ENCODE results near the gene GABRG3. TPM values are rescaled to one million over a fixed set of nuclear protein-coding genes. Genes with fewer than 3 reads are reported as not detected.

Gene GABRG3
- total RNA-seq, 4 donors from 2014 or later: 0.97 to 3.9 (median 3.6) TPM; not detected in 1

DNA sequence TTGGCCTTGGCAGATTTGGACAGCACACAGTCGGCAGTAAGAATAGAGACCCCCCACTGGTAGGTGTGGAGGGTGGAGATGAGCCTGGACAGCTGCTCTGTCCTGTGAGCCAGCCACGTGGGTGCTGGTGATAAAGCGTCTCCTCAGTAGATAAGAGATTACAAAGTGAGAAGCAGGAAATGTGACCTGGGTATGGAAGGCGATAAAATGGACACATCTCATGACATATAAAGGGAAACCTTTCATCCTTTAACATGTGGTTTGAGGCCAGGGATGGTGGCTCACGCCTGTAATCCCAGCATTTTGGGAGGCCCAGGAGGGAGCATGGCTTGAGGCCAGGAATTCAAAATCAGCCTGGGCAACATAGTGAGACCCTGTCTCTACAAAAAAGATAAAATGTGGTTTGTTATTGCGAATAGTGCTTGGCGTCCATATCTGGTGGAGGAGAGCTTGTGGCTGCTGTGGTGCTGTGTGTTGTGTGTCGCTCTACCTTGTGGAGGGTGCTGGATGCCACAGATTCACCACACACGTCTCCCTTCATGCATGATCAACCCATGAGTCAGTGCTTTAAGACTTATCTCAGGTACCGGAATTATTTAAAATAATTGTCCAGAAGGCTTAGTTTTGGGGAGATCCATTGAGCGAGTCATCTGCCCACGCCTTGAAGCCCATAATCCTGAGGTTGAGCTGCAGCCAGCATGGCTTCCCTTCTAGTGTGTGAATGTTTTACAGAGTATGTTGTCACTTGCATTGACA, 157.0 kb downstream of the GABRG3 start:
- H3K27ac ChIP-seq: no peak overlapping the region
- no peaks in the 10 kb centered on the region for H3K4me1 ChIP-seq
- DNase-seq (ENCODE audit: low spot score in 2 of 2): no peak
- H3K4me3 ChIP-seq: no peak overlapping the region
- 75% methylated on average over 12 of the region's 12 CpGs for WGBS
- no peaks in the 10 kb centered on the region for H3K36me3 ChIP-seq
- no peaks in the 10 kb centered on the region for H3K27me3 ChIP-seq
- H3K9me3 ChIP-seq: no peaks in the 10 kb centered on the region
- TF ChIP-seq POLR2AphosphoS5 (IDR thresholded peaks at IDR 0.05): no peak
- no peak for TF ChIP-seq EP300 (IDR thresholded peaks at IDR 0.05)
- no peak for TF ChIP-seq POLR2A (IDR thresholded peaks at IDR 0.05)
- TF ChIP-seq, protein P1, sequence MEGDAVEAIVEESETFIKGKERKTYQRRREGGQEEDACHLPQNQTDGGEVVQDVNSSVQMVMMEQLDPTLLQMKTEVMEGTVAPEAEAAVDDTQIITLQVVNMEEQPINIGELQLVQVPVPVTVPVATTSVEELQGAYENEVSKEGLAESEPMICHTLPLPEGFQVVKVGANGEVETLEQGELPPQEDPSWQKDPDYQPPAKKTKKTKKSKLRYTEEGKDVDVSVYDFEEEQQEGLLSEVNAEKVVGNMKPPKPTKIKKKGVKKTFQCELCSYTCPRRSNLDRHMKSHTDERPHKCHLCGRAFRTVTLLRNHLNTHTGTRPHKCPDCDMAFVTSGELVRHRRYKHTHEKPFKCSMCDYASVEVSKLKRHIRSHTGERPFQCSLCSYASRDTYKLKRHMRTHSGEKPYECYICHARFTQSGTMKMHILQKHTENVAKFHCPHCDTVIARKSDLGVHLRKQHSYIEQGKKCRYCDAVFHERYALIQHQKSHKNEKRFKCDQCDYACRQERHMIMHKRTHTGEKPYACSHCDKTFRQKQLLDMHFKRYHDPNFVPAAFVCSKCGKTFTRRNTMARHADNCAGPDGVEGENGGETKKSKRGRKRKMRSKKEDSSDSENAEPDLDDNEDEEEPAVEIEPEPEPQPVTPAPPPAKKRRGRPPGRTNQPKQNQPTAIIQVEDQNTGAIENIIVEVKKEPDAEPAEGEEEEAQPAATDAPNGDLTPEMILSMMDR (IDR thresholded peaks at IDR 0.05): no peak

DNA sequence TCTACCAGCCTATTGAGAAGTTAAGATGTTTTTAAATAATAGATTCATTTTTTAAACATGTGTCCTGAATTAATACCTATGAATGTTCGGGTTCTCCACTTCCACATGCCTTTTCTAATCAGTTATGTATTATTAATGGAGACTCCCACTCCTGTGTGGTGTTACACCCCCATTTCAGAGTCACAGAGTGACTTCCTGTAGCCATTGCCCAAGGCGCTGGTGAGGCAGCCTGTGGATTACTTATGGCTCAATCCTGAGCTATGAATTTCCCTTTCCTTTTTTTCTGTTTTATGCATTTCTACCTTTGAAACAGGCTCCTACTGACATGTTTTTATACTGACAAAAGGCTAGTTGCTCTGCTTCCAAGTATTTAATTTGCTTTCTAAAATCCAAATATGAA, 162.3 kb downstream of the GABRG3 start:
- no peak for DNase-seq (ENCODE audit: low spot score in 2 of 2)
- no peaks in the 10 kb centered on the region for H3K27me3 ChIP-seq
- H3K4me3 ChIP-seq: no peak overlapping the region
- WGBS: 59% methylated on average over 2 of the region's 2 CpGs
- H3K36me3 ChIP-seq: no peaks in the 10 kb centered on the region
- no peak overlapping the region for H3K27ac ChIP-seq
- no peaks in the 10 kb centered on the region for H3K9me3 ChIP-seq
- no peaks in the 10 kb centered on the region for H3K4me1 ChIP-seq
- TF ChIP-seq, protein P1 (IDR thresholded peaks at IDR 0.05): no peak
- TF ChIP-seq POLR2A (IDR thresholded peaks at IDR 0.05) (no peak), POLR2AphosphoS5 (IDR thresholded peaks at IDR 0.05) (no peak), EP300 (IDR thresholded peaks at IDR 0.05) (no peak)

DNA sequence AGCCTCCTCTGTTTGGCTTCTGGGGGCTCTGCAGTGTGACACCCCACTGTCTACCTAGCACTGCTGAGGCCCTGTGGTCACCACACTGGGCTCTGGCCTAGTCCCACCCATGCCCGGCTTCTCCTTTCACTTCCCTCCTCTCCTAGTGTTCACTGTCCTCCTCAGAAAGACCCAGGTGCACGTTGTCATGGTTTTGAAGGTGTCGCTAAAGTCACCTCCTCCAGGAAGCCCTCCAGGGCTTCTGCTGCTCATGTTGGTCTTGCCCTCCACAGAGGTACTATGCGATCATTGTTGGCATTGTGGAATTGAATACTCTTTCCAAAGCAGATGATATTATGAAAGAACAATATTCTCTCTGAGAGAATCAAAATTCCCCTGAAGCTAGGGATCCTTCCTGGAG, 163.5 kb downstream of the GABRG3 start:
- Histone ChIP-seq H3K4me3 (no peak overlapping the region), H3K27ac (no peak overlapping the region), H3K9me3 (no peaks in the 10 kb centered on the region), H3K4me1 (no peaks in the 10 kb centered on the region), H3K36me3 (no peaks in the 10 kb centered on the region), H3K27me3 (no peaks in the 10 kb centered on the region)
- no peak for TF ChIP-seq EP300 (IDR thresholded peaks at IDR 0.05)
- TF ChIP-seq, protein P1 (IDR thresholded peaks at IDR 0.05): no peak
- TF ChIP-seq POLR2A (IDR thresholded peaks at IDR 0.05): no peak
- 85% methylated on average over 4 of the region's 4 CpGs for WGBS
- no peak for DNase-seq (ENCODE audit: low spot score in 2 of 2)

DNA sequence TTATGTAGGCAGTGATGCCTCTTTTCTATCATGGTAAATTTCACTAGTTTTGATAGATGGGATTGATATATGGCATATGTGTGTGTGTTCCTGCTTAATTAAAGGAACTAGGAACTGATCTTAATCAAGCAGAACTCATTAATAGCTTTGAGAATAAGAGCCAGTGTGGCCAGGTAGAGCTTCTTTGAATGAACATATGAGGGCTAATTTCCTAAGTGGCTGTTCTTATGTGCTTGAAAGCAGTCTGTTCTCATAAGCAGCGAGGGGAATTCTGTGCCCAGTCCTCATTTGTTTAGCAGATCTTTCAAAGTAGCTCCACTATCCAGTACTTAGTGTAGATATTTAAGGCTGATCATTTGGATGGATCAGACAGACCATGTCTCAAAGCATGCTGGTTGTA, 164.2 kb downstream of the GABRG3 start:
- no peaks in the 10 kb centered on the region for H3K4me1 ChIP-seq
- H3K27ac ChIP-seq: no peak overlapping the region
- TF ChIP-seq EP300 (IDR thresholded peaks at IDR 0.05) (no peak), POLR2AphosphoS5 (IDR thresholded peaks at IDR 0.05) (no peak), POLR2A (IDR thresholded peaks at IDR 0.05) (no peak)
- TF ChIP-seq, protein P1 (IDR thresholded peaks at IDR 0.05): no peak
- WGBS: 73% methylated on average over 1 of the region's 1 CpG
- DNase-seq (ENCODE audit: low spot score in 2 of 2): no peak
- H3K4me3 ChIP-seq: no peak overlapping the region
- H3K27me3 ChIP-seq: no peaks in the 10 kb centered on the region
- H3K9me3 ChIP-seq: no peaks in the 10 kb centered on the region
- H3K36me3 ChIP-seq: no peaks in the 10 kb centered on the region

DNA sequence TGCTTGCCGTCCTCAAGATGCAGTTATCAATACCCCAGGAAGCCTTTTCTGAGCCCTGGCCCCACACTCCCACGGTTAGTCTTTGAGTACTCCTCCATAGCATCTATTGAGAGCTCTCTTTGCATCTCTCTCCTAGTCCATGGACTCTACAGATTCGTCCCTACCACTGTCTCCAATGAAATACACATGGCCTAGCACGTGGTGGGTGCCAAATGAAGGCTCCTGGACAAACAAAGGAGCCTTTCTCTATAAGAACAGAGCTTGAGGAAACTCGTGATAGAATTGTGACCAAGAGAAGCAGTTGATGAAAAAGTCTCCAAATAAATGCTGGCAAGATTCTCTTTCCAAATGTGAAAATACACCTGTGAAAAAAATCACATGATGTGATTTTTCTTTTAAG, 166.1 kb downstream of the GABRG3 start:
- no peak for DNase-seq (ENCODE audit: low spot score in 2 of 2)
- Histone ChIP-seq H3K36me3 (no peaks in the 10 kb centered on the region), H3K27ac (no peak overlapping the region), H3K27me3 (no peaks in the 10 kb centered on the region), H3K4me1 (no peaks in the 10 kb centered on the region), H3K4me3 (no peak overlapping the region), H3K9me3 (no peaks in the 10 kb centered on the region)
- TF ChIP-seq POLR2A (IDR thresholded peaks at IDR 0.05) (no peak), EP300 (IDR thresholded peaks at IDR 0.05) (no peak), POLR2AphosphoS5 (IDR thresholded peaks at IDR 0.05) (no peak)
- TF ChIP-seq, protein P1 (IDR thresholded peaks at IDR 0.05): no peak
- 63% methylated on average over 5 of the region's 5 CpGs for WGBS
